ENCODE data around the gene ATAD3C.

- TF ChIP-seq EZH2 (IDR thresholded peaks at IDR 0.05; ENCODE audit: insufficient read depth, poor library complexity, severe bottlenecking) (no peak), EZH2phosphoT487 (IDR thresholded peaks at IDR 0.05; ENCODE audit: insufficient read depth, low read depth) (no peak)
Observed at GRCh38 chr1:1423245-1423597, 26.3 kb upstream of the ATAD3C start.

All from GM23248 (cell line).